Fibroblast of gingiva (primary cell): ENCODE results near the gene SH2D4B.
"Not testable (repeated sequence)": the region's sequence is repeated elsewhere in the genome, so short reads cannot be mapped to it uniquely, and the experiment has no call there.

Experiments
- DNase-seq: peaks from one replicate; pipeline ENCODE4 v3.0.0-alpha.2; 2011; ENCODE audit warnings: low read depth

The SH2D4B gene

GRCh38 chr10:80526218-80526617, 11.5 kb upstream of the SH2D4B start:
- no peak for DNase-seq

GRCh38 chr10:80526742-80527141, 11.0 kb upstream of the SH2D4B start:
- no peak for DNase-seq

GRCh38 chr10:80528185-80528700, 9.5 kb upstream of the SH2D4B start:
- no peak for DNase-seq

- no peak for DNase-seq
These were observed 8.8 kb upstream of the SH2D4B start for GRCh38 chr10:80528901-80529300.

GRCh38 chr10:80529604-80530003, 8.1 kb upstream of the SH2D4B start:
- no peak for DNase-seq

GRCh38 chr10:80530251-80530650, 7.5 kb upstream of the SH2D4B start:
- peak; percentile 22 for DNase-seq

- DNase-seq: no peak
These were observed 6.9 kb upstream of the SH2D4B start for GRCh38 chr10:80530816-80531215.

GRCh38 chr10:80532571-80532970, 5.1 kb upstream of the SH2D4B start:
- no peak for DNase-seq

- DNase-seq: not testable (repeated sequence)
These were observed 3.6 kb upstream of the SH2D4B start for GRCh38 chr10:80534059-80534458.

- not testable (repeated sequence) for DNase-seq
These were observed 3.1 kb upstream of the SH2D4B start for GRCh38 chr10:80534646-80535045.

GRCh38 chr10:80535671-80536360, 1.9 kb upstream of the SH2D4B start:
- no peak for DNase-seq

- no peak for DNase-seq
These were observed 1.3 kb upstream of the SH2D4B start for GRCh38 chr10:80536361-80536835.

GRCh38 chr10:80537086-80537735, 491 bp upstream of the SH2D4B start:
- DNase-seq: no peak

GRCh38 chr10:80538481-80539185, 931 bp downstream of the SH2D4B start:
- no peak for DNase-seq

- DNase-seq: no peak
These were observed 1.8 kb downstream of the SH2D4B start for GRCh38 chr10:80539421-80540031.

GRCh38 chr10:80540136-80540535, 2.4 kb downstream of the SH2D4B start:
- DNase-seq: no peak

- no peak for DNase-seq
These were observed 2.9 kb downstream of the SH2D4B start for GRCh38 chr10:80540618-80540980.

GRCh38 chr10:80540981-80541750, 3.5 kb downstream of the SH2D4B start:
- DNase-seq: no peak

- no peak for DNase-seq
These were observed 4.4 kb downstream of the SH2D4B start for GRCh38 chr10:80542053-80542452.

GRCh38 chr10:80542652-80543318, 5.1 kb downstream of the SH2D4B start:
- no peak for DNase-seq

- not testable (repeated sequence) for DNase-seq
These were observed 5.6 kb downstream of the SH2D4B start for GRCh38 chr10:80543319-80543672.
